NK-92 (cell line): ENCODE results near the gene EMC8.
A peak's percentile ranks its signal among the peaks of the same experiment; 100 is the strongest.
"Not testable (repeated sequence)": the region's sequence is repeated elsewhere in the genome, so short reads cannot be mapped to it uniquely, and the experiment has no call there.

Source experiments
- DNase-seq: peaks from one replicate; lab custom pipeline; 2025; ENCODE audit not compliant: unreplicated experiment; lab: John Stamatoyannopoulos, UW

The EMC8 gene

DNA sequence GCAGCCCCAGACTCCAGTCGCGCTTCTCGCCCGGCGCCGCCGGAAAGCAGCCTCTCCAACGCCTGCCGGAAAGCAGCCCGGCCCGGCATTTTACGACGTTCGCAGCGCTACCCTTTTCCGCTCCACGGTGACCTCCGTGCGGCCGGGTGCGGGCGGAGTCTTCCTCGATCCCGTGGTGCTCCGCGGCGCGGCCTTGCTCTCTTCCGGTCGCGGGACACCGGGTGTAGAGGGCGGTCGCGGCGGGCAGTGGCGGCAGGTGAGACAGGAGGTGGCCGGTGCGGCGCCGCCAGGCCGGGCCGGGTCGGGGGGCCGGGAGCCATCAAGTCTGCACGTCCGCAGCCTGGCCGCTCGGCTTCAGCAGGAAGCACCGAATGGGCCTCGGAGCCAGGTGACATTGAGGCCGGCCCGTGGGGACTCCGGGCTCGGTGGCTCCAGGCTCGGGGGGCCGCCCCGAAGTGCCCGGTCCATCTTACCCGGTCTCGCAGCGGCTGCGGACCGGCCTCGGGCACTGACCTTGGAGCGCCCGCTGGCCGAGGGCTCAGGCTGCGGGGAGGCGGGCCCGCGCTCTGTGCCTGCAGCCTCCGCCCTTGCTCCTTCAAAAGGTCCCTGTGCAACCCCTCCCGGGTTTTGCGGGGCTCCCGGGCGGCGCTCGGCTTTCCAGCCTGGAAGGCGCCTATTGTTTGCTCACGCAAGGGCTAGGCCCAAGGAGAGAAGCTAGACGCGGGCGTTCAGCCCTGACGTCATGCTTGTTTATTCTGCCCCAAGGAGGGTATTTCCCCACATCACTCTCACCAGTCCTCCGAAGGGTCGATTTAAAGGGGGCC lies at the start of gene EMC8, which contains the start of gene COX4I1:
Gene EMC8, minus strand, starts transcription at position 48 of the 824 bp plus-strand sequence. CDS start 249 bp downstream, outside the sequence.
Gene COX4I1, plus strand, starts transcription at position 199 of the 824 bp plus-strand sequence. CDS start 1,511 bp downstream, outside the sequence.
- DNase-seq, result peak; percentile 49

DNA sequence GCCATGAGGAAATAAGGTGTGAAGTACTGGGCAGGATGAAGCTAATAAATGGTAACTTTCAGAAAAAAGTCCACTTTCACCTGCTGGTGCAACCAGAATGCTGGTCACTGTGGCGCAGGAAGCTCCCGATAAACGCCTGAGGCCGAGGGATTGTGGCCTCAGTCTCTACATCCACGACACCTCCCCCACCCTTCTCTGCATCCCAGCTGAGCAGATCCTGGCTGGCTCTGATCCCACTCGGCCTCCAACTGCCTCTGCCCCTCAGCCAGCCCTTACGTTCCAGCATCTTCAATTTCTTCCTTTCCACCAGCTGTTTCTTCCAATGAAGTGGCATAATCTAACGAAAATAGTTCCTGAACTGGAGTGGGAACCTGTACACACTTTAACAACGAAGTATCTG lies 49.6 kb upstream of the EMC8 start:
- DNase-seq, result no peak

DNA sequence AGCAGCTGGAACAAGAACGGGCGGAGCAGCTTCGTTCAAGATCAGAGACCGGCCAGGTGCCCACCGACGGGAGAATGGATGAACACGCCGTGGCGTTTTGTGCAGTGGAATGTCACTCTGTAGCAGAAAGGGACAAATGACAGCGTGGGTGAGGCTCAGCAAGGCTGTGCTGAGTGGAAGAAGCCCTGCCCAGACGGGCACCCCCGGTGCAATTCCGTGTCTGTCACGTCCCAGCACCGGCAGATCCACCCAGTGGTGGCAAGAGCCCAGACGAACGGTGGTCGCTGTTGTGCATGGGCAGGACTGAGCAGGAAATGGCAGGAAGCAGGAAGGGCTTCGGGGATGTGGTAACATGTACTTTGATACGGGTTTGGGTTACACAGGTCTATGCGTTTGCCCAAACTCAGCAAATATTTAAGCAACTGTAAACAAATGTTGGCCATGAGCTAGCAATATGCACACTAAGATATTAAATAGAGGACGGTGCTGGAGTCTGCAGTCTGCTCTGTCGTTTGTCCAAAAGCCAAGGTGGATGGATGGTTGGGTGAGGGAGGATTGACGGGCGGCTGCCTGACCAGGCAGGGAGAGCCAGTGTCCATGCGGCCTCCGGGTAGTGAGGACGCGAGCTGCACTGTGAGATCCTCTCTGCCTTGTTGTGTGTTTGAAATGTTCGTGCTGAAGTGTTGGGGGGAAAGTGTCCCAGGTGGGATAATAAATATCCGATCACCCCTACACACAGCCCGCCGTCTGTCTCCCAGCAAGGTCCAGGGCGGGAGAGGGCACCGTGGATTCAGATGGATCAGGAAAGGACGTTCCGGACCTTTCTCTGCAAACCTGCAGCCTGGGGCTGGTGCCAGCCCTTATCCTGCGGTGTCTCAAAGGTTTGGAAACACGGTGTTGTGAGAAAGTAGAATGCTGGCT lies 48.6 kb upstream of the EMC8 start:
- DNase-seq, result no peak

DNA sequence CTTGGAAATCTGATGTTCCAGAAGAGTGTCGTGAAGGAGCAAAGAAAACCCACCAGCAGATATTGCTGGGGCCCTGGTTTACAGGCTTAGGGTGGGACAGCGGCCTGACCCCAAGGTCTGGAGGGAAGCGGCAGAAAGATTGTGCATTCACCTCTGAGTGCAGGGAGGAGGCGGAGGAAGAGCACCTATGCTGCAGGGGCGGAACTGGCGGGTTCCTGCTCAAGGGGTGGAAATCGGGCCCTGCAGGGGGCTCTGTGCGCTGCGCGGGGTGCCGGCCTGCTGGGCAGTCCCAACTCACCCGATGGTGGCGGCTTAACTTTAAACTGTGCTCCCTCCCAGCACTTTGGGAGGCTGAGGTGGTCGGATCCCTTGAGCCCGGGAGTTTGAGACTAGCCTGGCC lies 47.7 kb upstream of the EMC8 start:
- no peak for DNase-seq

DNA sequence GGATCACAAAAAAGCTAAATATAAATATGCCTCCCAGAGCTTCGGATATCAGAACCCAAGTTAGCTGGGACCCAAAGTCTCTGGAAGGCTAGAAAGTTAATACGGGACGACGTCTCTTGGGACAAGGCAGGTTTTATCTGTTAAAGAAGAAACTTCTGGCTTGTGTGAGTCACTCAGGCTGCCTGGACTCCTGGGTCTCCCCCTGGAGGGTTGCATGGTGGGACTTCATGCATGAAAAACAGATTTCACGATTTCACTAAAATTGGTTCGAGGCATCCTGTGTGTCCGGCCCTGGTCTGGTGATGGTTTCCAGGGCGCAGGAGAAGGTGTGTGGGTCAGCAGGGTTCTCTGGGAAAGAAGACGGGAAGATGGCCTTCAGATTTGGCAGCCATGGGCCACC lies 47.1 kb upstream of the EMC8 start:
- DNase-seq, result no peak

DNA sequence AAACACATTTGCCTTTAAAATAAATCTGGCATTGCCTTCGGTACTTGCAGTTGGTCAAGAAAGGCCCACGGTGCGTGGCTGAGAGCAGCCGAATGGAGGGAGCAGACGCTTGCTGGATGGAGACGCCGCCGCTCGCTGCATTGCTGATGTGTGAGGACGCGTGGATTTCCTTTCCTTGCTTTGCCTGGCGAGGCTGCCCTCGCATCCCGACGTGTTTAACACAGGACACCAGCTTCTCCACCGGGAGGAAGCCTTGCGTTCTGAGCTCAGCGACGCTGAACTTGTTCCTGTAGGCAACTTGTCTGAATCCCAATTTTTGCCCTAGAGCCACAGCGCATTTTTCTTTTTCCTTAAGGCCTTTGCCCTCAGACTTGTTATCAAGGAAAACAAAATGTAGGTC lies 45.9 kb upstream of the EMC8 start:
- DNase-seq, result no peak

DNA sequence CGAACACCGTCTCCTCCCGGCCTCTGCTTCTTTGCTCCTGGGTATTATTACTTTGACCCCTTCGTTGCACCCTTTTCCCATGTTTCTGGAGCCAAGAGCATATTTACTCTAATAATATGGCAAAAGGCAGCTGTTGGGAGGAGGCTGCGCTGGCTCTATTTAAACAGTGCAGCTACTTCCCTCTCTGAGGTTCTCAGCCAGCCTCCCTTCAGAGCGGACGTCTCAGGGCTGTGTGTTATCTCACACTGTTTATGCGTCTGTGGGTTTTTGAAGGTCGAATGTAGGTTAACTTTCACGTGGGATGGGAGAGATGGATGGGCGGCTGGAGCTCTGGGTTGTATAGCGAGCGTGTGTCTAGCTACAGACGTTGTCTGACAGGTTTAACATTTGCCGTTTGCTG lies 45.4 kb upstream of the EMC8 start:
- DNase-seq, result no peak

DNA sequence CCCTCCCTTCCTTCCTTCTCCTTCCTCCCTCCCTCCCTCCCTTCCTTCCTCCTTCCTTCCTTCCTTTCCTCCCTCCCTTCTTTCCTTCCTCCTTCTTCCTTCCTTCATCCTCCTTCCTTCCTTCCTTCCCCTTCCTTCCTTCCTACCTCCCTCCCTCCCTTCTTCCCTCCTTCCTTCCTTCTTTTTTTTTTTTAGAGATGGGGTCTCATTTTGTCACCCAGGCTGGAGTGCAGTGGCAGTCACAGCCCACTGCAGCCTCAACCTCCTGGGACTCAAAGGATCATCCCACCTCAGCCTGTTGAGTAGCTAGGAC lies 44.8 kb upstream of the EMC8 start:
- DNase-seq, result no peak

DNA sequence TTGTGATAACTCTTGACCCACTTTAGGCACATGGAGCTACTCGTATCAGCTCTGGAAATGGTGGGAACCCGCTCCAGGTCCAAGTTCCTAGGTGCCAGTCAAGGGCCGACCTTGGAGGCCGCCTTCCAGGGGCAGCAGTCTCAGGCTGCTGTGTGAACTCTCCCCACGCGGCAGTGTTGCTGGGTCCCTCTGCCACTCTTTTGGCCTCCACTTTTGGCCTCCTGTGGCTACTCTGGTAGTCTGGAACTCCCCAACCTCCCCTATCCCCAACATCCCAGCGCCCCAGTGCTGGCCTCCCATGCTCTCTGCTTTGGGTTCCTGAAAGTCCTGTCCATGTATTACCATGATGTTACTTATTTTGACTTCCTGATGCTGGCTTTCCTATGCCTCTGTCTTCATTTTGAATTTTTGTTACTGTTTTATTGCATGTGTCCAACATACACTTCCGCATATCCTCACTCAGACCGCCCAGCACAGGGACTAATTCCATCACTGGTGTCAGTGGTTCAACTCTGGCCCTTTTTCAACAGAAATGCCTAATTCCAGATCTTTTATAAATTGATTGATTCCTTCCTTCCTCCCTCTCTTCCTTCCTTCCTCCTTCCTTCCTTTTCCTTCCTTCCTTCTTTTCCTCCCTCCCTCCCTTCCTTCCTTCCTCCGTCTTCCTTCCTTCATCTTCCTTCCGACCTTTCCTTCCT lies 44.3 kb upstream of the EMC8 start:
- no peak for DNase-seq

DNA sequence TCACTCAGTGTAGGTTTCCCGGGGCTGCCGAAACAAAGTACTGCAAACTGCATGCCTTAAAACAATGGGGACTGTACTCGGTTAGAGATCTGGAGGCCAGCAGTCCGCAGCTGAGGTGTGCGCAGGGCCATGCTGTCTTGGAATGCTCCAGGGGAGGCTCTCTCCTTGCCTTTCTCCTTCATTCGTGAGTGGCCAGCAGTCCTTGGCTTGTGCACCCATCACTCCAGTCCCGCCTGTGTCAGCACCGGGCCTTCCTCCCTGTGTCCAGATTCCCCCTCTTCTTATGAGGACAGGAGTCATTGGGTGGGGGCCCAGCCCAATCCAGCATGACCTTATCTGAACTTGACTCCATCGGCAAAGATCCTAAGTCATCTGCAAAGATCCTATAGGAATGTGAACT lies 43.5 kb upstream of the EMC8 start:
- no peak for DNase-seq

DNA sequence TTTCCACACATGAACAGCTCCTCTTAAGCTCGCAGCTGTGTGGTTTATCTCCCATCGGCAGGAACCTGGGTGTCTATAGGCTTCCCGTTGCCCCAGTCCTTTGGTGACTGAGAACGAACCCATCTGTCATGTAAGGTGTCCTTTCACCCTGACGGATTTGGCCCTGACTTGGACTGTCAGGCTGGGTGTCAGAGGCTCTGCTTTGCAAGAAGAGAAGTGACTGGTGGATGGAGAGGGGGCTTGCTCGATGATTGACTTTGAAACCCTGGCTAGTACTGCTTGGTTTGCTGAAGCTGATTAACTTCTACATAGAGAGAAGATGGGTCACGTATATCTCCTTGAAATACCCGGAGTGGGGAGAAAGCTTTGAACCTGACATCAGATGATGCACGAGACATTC lies 43.1 kb upstream of the EMC8 start:
- no peak for DNase-seq

DNA sequence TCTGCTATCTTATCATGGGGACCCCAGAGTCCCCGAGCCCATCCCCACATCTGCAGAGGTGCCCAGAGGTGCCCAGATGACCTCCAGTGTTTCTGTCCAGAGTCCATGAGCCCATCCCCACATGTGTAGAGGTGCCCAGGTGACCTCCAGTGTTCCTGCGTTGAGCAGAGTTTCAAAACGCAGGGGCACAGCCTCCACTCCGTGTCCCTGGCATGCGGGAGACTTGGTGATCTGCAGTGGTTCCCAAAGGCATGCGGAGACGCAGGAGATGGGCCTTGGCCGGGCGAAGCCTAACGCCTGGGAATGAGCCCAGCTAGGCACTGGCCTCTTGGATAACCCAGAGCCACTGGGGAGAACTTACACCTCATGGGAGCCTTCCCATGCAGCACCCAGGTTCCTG lies 41.5 kb upstream of the EMC8 start:
- DNase-seq, result no peak

DNA sequence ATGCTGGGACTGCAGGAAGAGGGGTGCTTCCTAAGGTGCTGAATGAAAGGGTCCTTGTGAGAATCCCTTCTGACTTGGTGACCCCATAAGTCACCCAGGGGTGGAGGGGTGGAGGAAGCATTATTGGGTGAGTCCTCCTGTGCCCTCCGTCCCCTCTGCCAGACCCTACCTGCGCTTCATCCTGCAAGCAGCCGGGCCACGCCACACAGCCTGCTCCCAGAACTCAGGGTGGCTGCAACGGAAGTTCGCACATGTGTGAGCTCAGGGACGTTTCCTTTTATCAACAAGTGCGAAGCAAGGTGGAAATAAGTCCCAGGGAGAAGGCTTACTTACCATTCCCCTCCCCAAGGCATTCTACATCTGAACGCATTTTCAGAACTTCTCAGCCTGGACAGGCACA lies 41.1 kb upstream of the EMC8 start:
- DNase-seq, result no peak

DNA sequence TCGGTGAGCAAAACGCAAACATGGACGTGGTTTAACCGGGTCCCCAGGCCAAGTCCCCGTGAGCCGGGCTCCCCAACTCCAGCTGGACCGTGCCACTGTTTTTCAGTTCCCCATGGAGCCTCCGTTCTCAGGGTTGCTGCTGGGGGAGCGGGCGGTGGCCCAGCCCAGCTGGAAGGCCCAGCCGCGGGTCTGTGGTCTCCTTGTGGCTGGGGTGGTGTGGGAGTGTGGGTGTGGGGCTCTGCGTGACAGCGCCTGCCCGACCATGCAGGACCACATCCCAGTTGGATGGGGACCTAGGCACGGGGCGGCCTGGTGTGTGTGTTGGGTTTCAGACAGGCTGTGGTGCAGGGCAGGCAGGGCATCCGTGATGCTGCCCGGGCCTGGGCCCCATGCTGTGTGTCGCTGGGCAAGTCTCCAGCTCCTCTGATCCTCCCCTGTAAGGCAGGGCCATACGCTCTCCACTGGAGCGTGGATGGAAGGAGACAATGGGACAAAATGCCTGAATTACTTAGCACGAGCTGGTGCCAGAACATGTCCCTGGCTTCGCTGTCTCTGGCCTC lies 40.4 kb upstream of the EMC8 start:
- no peak for DNase-seq

DNA sequence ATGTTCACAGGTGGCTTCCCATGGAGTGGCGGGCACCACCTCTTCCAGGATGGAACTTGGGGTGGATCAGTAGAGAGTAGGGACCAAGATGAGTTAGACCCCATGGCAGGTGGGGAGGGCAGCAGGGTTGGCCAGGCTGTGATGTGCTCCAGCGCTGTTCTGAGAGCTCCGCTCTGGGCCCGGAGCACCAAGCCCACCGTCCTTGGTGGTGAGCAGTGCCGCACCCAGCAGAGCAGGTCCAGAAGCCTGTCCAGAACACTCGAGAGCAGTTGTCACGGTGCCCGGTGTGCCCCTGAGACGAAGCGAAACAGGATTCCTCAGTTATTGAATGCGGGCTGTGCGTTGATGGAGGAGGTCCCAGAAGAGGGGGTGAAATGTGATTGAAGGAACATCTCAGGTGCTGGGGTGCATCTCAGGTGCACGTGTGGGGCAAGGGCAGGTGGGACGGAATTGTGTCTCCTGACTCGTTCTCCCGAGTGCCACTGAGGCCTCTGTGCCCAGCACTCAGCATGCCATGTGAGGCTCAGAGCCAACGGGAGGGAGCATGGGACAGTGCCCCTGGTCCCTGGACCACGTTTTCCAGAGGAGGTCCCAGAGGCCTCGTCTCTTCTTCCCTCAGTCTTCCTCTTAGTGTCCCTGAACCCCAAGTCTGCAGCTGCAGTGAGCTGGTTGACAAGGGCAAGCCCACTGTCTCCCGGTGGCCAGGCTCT lies 39.7 kb upstream of the EMC8 start:
- DNase-seq, result no peak

DNA sequence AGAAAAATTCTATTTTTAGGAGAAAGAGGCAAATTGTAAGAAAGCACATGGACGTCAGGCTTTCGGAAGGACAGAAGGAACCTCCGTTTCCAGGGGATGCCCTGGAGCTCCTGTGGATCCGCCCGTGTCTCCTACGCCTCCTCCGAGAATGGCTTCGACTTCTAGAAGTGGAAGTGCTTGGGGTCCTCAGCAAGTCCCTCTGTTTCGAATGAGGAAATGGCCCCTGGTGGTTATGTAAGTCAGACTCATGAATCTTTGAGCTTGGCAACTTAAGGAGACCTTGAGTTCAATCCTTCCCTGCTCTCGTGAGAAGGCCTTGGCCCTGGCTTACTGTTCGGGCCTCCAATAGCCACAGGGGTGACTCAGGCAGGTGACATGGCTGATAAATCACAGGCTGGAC lies 39.0 kb upstream of the EMC8 start:
- DNase-seq, result no peak

DNA sequence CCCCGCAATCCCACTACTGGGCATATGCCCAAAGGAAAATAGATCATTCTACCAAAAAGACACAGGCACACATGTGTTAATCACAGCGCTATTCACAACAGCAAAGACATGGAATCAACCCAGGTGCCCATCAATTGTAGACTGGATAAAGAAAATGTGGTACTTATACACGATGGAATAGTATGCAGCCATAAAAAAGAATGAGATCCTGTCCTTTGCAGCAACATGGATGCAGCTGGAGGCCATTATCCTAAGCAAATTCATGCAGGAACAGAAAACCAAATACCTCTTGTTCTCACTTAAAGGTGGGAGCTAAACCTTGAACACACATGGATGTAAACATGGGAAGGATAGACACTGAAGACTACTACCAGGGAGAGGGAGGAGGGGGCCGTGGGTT lies 38.3 kb upstream of the EMC8 start:
- not testable (repeated sequence) for DNase-seq

DNA sequence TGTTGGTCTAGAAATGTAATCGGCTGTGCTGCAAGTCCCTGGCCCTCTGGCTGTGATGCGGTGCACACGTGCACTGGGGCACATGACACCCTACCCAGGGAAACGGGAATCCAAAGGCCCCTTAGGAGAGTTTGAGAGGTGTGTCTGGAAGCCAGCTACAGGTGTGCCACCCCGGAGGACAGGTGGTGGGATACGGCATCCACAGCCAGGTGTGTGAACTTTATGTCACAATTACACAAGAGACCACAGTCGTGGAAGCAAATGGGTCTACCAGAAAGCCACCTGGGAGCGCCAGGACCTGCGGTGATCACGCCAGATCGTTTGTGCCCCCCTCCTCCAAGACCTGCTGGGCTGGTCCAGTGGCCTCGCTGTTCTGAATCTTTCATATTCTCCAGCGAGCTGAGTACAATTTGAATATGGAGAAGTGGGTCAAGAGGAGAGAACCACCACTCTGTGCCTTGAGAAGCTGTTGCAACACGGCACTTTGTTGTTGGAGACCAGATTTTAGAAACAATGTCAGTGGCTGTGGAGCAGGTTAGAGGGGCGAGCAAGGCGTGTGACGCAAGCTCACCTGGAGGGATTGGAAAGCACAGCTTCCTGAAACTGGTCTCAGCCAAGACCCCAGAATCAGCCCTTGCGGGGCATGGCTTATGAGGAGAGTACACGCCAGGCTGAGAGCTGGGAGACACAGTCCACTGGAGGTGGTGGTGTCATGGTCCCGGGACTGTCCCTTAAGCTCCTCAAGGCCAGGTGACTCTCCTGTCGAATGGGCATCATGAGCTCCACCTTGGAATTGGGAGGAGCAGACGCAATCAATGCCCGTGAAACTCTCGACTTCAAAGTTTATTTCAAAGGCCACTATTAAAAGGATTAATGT lies 37.6 kb upstream of the EMC8 start:
- no peak for DNase-seq

DNA sequence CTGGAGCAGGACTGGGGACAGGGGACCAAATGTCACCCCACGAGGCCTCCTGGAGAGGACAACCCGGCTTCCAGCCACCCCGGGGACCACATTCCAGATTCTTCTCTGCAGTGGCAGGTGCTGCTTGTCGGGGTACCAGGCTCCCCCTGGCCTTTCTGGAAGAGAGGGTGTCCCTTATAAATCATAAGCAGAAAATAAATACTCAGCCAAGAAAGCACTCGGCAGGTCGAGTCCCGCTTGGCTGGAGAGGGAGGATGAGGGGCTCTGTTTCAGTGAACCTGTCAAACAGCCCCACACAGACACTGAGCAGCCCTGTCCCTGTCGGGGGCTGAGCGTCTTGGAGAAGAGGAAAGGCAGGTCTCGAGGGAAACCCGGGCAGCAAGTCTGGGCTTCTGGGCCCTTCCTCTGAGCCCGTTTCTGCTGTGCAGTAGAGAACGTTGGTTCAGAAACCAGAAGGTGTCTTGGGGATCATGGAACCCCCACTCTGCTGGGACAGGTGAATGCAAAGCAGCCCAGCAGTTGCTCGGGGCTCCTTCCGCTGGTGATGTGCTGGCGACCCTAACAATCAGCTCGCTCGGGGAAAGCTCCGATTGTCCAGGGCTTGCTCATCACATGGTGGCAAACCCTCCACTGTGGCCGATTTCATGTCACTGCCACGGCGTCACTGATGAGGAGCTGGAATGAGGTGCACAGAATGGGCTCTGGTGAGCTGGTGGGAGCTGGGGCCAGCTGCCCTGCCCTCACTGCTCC lies 36.8 kb upstream of the EMC8 start:
- DNase-seq, result no peak
